Left ventricle myocardium inferior (tissue), 1 donor: ENCODE results near the gene ATP5ME. TPM values are rescaled to one million over a fixed set of nuclear protein-coding genes. Genes with fewer than 3 reads are reported as not detected.

ENCODE experiments used
- DNase-seq: peaks from one replicate; pipeline ENCODE4 v3.0.0-alpha.2; 2020
- H3K27ac ChIP-seq: fragments of 200-600 bp; replicated peaks from 2 replicates; pipeline ENCODE4 v1.8.0; 2021
- H3K27me3 ChIP-seq: fragments of 200-600 bp; 2 replicates; pipeline ENCODE4 v1.8.0; 2021; ENCODE audit warnings: low read depth
- H3K36me3 ChIP-seq: fragments of 200-600 bp; 2 replicates; pipeline ENCODE4 v1.8.0; 2021
- H3K4me1 ChIP-seq: fragments of 200-600 bp; 2 replicates; pipeline ENCODE4 v1.8.0; 2021
- H3K4me3 ChIP-seq: fragments of 200-600 bp; 2 replicates; pipeline ENCODE4 v1.8.0; 2021; ENCODE audit warnings: mild to moderate bottlenecking, moderate library complexity
- H3K9me3 ChIP-seq: fragments of 200-600 bp; replicated peaks from 2 replicates; pipeline ENCODE4 v1.8.0; 2021
- CTCF ChIP-seq: fragments of 200-600 bp; IDR thresholded peaks from 2 replicates; pipeline ENCODE4 v1.8.0; 2021; ENCODE audit warnings: antibody characterized with exemption, mild to moderate bottlenecking, borderline replicate concordance
- intact Hi-C: fragments of 100-400 bp; cut with micrococcal nuclease; formaldehyde crosslinking; loops from one replicate; pipeline ENCODE4 v1.11.0; 2022
- total RNA-seq: library from RNA; stranded (reverse); fragmentation: NEBNext Ultra II Directional; extraction: Animal tissue kit (Norgen Biotek cat#: 25700); gene quantifications from one replicate; pipeline ENCODE4 v1.2.1, GENCODE V29; 2021
- donor health status: DM: no; HTN: yes; CAD: no; lungs with severe emphysema.

Gene ATP5ME
- total RNA-seq, 1 donor from 2014 or later, result 914 TPM

DNA sequence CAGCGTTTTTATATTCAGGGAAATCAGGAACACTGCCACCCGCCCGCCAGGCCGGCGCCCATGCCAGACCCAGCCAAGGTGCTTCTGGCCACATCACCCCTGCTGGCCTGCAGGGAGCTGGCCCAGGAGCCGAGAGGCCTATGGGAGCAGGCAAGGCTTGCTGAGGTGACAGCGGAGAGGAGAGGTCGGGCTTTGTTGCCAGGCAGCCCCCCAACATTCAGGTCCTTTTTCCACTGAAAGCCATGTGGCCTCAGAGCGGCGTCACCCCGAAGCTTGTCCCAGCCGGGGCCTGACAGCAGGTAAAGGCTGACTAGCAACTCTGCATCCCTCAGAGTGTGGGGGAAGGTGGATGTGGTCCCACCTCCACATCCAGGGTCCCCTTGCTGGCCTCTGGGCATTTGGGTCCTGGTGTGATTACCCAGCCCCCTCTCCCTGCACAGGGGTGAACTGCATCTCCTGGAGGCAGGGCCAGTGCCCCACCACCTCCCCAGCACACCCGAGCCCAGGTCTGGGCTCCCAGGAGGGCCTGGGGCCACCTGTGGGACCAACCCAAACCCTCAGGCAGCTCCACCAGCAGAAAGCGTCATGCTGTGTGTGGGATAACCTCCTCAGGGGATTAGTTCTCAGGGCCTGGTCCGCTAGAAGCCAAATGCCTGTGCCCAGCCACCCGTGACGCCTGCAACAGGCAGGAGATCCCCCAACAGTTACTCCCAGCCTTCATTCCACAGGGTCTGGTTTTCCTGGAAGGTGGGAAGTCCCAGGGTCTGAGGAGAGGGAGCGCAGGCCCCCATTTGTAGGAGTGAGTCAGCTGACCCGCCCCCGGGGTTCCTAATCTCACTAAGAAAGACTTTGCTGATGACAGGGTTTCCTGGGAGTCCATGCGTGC, 49.1 kb downstream of the ATP5ME start, which contains the start of gene PDE6B:
TSS of gene PDE6B (plus strand) at position 869 of the 886 bp plus-strand sequence. CDS start 54 bp downstream, outside the sequence.
- Histone ChIP-seq H3K27me3 (peaks cover 80% of the 10 kb centered on the region), H3K27ac (no peak within 1 kb of the TSS), H3K36me3 (no peaks in the 10 kb centered on the region), H3K4me1 (no peaks in the 10 kb centered on the region), H3K4me3 (no peak within 1 kb of the TSS), H3K9me3 (no peaks in the 10 kb centered on the region)
- intact Hi-C loops, result no loop called here
- no peak for DNase-seq
- no peak for TF ChIP-seq CTCF

- Histone ChIP-seq H3K4me3 (no peak overlapping the region), H3K27me3 (peaks cover 79% of the 10 kb centered on the region), H3K4me1 (no peaks in the 10 kb centered on the region), H3K27ac (no peak overlapping the region), H3K36me3 (no peaks in the 10 kb centered on the region), H3K9me3 (no peaks in the 10 kb centered on the region)
- intact Hi-C loops, result no loop called here
- no peak for DNase-seq
- TF ChIP-seq CTCF, result no peak
Measured at GRCh38 chr4:623914-624566, 50.0 kb downstream of the ATP5ME start.

GRCh38 chr4:622996-623913, 50.8 kb downstream of the ATP5ME start:
- intact Hi-C loops, result no loop called here
- Histone ChIP-seq H3K27me3 (peaks cover 79% of the 10 kb centered on the region), H3K27ac (no peak overlapping the region), H3K4me1 (no peaks in the 10 kb centered on the region), H3K4me3 (no peak overlapping the region), H3K9me3 (no peaks in the 10 kb centered on the region), H3K36me3 (no peaks in the 10 kb centered on the region)
- DNase-seq, result no peak
- no peak for TF ChIP-seq CTCF

Other genes starting within 250 kb of the ATP5ME start
- gene ZNF721, start 175.1 kb downstream of the ATP5ME start, total RNA-seq, result 11.8 TPM
- 17.8 TPM for gene PIGG, start 175.1 kb downstream of the ATP5ME start, total RNA-seq
- not detected for gene TMEM271, start 98.0 kb downstream of the ATP5ME start, total RNA-seq
- gene PDE6B, start 48.7 kb downstream of the ATP5ME start, total RNA-seq, result 2.7 TPM
- gene MYL5, start 266 bp upstream of the ATP5ME start, total RNA-seq, result 4.5 TPM
- 12.0 TPM for gene SLC49A3, start 14.9 kb upstream of the ATP5ME start, total RNA-seq
- gene PCGF3, start 31.6 kb upstream of the ATP5ME start, total RNA-seq, result 21.5 TPM
- 4.8 TPM for gene CPLX1, start 151.9 kb upstream of the ATP5ME start, total RNA-seq